IPS DF 4.7 (cell line): Measurements from ENCODE around the gene PLA2G4C.
"Not testable (repeated sequence)": the region's sequence is repeated elsewhere in the genome, so short reads cannot be mapped to it uniquely, and the experiment has no call there.

Experiments
- DNase-seq: peaks from one replicate; pipeline ENCODE4 v3.0.0-alpha.2; 2013; ENCODE audit warnings: low spot score; ENCODE audit errors: extremely low read depth

PLA2G4C gene

GRCh38 chr19:48111280-48111679, 663 bp upstream of the PLA2G4C start:
- DNase-seq = no peak

DNA sequence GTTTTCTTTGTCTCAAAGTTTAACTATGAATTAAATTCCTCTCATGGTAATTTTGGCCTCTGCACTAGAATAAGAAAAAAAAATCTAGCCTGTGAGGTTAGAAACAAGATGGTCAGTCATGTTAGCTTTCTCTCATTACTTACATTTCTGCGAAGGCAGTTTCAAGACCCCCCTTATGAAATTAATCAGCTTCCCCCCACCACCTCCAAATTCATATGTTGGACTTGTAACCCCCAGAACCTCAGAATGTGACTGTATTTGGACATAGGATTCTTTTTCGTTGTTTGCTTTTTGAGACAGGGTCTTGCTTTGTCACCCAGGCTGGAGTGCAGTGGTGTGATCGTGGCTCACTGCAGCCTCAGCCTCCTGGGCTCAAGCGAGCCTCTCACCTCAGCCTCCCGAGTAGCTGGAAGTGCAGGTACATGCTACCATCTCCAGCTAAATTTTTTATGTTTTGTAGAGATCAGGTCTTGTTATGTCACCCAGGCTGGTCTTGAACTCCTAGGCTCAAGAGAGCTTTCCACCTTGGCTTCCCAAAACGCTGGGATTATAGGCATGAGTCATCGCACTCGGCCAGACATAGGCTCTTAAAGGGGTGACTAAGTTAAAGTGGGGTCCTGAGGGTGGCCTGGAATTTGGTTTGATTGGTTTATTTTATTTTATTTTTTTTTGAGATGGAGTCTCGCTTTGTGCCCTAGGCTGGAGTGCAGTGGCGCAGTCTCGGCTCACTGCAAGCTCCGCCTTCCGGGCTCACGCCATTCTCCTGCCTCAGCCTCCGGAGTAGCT, 1.4 kb downstream of the PLA2G4C start:
- DNase-seq = no peak

DNA sequence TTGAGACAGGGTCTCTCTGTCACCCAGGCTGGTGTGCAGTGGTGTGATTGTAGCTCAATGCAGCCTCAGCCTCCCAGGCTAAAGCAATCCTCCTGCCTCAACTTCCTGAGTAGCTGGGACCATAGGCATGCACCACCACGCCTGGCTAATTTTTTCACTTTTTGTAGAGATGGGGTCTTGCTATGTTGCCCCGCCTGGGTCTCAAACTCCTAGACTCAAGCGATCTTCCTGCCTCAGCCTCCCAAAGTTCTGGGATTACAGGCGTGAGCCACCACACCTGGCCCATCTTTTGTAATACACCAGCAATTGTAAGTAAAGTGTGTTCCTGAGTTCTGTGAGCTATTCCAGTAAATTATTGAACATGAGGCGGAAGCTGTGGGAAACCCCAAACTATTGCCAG, 6.7 kb downstream of the PLA2G4C start:
- no peak for DNase-seq

GRCh38 chr19:48102870-48103751, 7.5 kb downstream of the PLA2G4C start:
- DNase-seq = peak; percentile 33

DNA sequence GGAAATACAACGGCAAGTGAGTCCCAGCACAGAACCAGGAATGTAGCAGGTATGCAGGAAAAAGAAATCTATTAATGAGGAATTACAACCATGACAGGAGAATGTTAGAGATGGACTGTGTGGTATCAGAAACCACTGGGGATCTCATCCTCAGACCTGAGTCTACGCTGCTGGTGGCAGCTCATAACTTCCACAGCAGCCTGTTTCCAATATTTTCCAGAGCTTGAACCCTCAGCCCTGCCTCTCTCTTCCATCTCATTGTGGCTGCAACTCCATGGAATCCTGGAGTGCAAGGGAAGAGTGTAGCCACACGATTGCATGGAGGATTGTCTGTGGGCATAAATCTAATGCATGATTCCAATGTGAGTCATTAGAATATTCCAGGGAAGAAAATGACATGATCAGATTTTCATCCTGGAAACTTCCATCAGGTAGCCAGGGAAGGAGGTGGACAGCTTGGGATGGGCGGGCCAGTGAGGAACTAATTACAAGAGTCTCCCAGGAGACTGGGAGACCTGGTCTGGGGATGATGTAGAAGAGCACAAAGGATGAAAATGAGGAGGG, 14.9 kb downstream of the PLA2G4C start:
- no peak for DNase-seq

DNA sequence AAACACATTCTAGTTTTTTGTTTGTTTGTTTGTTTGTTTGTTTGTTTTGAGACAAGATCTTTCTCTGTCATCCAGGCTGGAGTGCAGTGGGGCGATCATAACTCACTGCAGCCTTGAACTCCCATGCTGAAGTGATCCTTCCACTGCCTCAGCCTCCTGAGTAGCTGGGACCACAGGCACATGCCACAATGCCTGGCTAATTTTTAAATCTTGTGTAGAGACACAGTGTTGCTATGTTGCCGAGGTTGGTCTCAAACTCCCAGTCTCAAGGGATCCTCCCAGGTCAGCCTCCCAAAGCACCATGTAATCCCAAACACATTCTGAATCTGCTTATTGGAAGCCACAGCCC, 15.8 kb downstream of the PLA2G4C start:
- DNase-seq = no peak

GRCh38 chr19:48094129-48094854, 16.3 kb downstream of the PLA2G4C start:
- no peak for DNase-seq

- DNase-seq = not testable (repeated sequence)
Observed at GRCh38 chr19:48091111-48091718, 19.4 kb downstream of the PLA2G4C start.

GRCh38 chr19:48090281-48090802, 20.3 kb downstream of the PLA2G4C start:
- DNase-seq = no peak

GRCh38 chr19:48088991-48089390, 21.6 kb downstream of the PLA2G4C start:
- not testable (repeated sequence) for DNase-seq

DNA sequence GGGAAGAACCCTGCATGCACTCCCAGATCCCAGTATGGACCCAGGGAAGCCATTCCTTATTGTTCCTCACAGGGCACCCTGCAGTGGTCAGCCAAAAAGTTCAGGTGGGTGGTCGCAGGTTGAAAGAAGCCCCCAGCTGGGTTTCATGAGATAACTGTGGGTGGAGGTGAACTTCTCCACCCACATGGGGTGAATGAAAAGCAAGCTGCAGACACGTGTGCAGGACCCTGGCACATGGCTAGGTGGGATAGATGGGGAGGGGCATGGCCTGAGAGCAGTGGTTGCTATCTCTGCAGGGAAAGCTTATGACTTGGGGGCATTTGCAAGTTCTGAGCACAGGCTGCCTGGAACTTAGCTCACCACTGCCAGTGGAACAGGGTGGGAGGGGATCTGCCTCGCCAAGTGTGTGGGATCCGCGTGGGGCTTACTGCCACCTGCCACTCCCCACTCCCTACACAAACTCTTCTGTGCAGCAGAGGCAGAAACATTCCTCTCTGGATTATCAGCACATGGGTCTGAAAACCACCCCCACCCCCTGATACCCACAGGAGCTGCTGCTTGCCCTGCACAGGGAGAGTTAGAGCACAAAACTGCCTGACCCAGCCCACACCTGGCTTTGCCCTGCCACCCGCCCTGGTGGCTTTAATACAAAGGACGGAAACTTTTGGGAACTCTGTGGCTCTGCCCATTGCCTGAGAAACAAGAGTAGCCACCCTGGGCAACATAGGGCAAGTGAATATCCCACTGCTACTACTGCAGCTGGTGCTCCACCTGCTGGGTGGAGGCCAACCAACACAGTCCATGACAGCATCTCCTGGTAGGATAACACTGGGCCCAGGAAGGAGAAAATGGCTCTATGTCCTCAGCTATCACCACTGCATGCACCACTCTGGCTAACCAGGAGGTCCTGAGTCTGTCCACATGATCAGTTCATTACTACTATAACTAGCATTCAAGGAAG, 24.4 kb downstream of the PLA2G4C start:
- DNase-seq = no peak

DNA sequence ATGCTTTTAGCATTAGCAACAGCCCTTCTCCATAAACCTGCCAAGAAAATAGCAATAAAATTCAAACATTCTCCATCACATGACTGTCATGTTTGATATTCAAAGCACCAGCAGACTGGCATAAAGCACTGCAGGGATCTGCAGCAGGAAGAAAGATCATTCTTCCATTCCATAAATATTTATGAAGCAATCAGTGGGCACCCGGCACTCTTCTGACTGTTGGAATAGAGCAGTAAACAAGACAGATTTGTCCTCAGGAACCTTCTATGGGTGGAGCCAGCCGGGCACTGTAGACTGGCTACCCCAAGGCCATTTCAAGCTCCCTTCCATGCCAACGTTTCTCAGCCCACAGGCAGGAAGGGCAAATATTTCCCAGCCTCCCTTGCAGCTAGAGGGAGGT, 25.5 kb downstream of the PLA2G4C start:
- no peak for DNase-seq

DNA sequence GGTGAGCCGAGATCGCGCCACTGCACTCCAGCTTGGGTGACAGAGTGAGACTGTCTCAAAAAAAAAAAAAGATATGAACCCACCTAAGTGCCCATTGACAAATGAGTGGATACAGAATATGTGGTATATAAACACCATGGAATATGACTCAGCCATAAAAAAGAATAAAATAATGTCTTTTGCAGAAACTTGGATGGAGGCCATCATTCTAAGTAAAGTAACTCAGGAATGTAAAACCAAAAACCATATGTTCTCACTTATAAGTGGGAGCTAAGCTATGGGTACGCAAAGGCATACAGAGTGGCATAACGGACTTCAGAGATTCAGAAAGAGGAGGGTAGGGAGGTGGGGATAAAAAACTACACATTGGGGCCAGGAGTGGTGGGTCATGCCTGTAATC, 29.5 kb downstream of the PLA2G4C start:
- DNase-seq = no peak

DNA sequence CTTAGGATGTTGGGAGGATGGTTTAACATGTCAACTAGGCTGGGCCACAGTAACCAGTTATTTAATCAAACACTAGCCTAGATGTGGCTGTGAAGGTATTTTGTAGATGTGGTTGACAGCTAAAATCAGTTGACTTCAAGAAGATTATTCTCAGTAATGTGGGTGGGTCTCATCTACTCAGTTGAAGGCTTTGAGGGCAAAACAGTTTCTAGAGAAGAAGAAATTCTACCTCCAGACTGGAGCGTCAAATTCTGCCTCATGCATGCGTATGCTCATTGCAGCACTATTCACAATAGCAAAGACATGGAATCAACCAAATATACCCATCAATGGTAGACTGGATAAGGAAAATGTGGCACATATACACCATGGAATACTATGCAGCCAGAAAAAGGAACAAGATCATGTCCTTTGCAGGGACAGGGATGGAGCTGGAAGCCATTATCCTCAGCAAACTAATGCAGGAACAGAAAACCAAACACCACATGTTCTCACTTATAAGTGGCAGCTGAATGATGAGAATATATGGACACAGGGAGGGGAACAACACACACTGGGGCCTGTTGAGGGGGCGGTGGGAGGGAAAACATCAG, 40.3 kb downstream of the PLA2G4C start:
- DNase-seq = not testable (repeated sequence)

DNA sequence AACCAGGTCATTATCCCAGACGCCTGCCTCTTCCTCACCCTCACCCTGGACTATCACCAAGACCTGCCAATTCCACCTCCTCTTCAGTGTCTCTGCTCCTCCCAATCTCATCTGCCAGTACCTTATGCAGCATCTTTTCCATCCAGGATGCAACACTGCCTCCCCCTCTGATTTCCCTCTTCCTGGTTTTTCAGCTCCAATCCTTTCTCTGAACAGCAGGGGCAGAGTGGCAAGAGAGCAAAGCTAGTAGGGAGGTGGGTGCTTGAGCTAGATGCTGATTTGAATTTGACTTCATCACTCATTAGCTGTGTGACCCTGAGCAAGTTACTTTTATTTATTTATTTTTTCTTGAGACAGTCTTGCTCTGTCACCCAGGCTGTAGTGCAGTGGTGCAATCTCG, 41.2 kb downstream of the PLA2G4C start:
- DNase-seq = no peak

DNA sequence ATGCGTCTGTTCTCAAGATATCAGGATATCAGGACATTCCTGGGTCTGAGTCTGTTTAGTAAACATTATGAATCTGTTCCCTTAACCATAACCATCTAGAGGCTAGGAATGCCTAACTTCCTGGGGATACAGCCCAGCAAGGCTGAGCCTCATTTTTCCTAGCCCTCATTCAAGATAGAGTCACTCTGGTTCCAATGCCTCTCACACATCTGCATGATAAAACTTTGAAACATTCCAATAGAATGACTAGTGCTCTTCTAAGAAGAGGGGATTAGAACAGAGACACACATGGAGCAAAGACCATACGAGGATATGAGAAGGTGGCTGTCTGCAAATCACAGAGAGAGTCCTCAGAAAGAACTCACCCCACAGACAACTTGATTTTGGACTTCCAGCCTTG, 46.1 kb downstream of the PLA2G4C start:
- peak; percentile 51 for DNase-seq

DNA sequence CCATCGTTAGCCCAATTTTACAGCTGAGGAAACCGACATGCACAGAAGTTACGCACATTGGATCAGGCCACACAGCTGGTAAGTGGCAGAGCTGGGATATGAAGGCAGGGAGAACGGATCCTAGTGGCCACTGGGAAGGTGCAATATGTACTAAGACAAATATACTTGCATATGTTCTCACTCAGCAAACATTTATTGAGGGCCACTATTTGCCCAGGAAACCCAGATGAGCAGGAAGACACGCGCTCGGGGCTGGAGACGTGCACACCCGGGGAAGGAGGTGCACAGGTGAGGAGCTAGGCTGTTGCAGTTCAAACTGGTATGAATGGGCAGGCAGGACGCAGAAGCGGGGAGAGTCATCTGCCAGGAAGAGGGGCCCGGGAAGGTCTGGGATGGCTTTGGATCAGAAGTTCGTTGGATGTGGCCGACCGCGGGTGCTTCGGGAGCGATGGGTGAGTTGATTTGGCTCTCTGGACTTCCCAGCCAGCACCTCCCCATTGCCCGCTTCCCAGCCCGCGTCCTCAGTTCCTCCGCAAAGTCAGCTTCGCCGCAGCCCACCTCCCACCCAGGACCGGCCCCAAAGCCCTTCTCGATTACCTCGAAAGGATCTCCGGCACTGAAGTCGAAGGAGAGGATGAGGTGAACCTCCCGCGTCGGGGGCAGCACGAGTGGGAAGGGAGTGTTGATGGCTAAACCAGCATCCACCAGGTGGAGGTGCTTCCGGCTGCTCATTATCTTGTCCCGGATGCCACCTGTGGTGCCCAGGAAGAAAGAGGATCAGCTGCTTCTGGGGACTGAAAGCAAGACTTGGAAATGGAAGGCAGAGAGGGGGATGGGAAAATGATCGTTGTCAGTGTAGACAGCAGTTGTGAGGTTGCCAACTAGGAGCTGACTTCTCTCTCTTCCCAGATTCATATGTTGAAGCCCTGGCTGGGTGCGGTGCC, 48.9 kb downstream of the PLA2G4C start:
- DNase-seq = peak; percentile 56

DNA sequence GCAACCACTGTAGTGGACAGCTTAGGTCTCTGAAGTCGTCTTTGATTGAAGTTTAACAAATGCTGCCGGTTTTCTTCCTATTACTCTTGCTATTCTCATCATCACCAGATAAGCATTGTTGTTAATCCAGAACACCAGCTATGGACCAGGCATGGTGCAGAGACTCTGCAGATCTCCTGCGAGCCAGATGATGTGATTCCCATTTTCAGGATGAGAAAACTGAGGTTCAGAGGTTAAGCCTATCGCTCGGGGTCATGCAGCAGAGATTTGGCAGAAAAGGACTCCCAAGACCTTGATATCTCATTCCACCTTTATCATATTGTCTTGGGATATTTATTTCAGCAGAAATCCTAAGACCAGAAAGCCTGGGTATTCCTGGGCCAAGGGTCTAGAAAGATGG, 50.2 kb downstream of the PLA2G4C start:
- no peak for DNase-seq
